ENCODE data around the gene ONECUT3. TPM values are rescaled to one million over a fixed set of nuclear protein-coding genes. Genes with fewer than 3 reads are reported as not detected.

The ONECUT3 gene
- total RNA-seq, 4 donors from 2014 or later: not detected

- Histone ChIP-seq H3K4me1 (peaks cover 3 to 24% (median 12%) of the 10 kb centered on the region in 4 donors), H3K36me3 (peaks cover 3 to 64% (median 48%) of the 10 kb centered on the region in 3 donors), H3K27ac (no peak overlapping the region), H3K9me3 (no peaks in the 10 kb centered on the region), H3K27me3 (no peaks in the 10 kb centered on the region), H3K4me3 (no peak overlapping the region)
- 81 to 91% methylated on average over 43 to 51 of the region's 61 CpGs for WGBS, 2 donors
- no peak for DNase-seq (ENCODE audit: low spot score in 2 of 2)
- TF ChIP-seq CTCF (IDR thresholded peaks at IDR 0.05) (no peak), POLR2A (IDR thresholded peaks at IDR 0.05) (no peak), EP300 (IDR thresholded peaks at IDR 0.05) (no peak)
These were observed 62.6 kb downstream of the ONECUT3 start for GRCh38 chr19:1815605-1816529.

GRCh38 chr19:1816530-1817298 lies 63.4 kb downstream of the ONECUT3 start:
- no peaks in the 10 kb centered on the region for H3K9me3 ChIP-seq
- no peak overlapping the region for H3K4me3 ChIP-seq
- no peak overlapping the region for H3K27ac ChIP-seq
- DNase-seq (ENCODE audit: low spot score in 2 of 2): no peak
- H3K36me3 ChIP-seq: peaks cover 3 to 73% (median 54%) of the 10 kb centered on the region in 3 donors
- TF ChIP-seq CTCF (IDR thresholded peaks at IDR 0.05) (no peak), EP300 (IDR thresholded peaks at IDR 0.05) (no peak), POLR2A (IDR thresholded peaks at IDR 0.05) (no peak)
- 91 to 93% methylated on average over 34 to 36 of the region's 36 CpGs for WGBS, 2 donors
- H3K27me3 ChIP-seq: no peaks in the 10 kb centered on the region
- peaks cover 3 to 19% (median 10%) of the 10 kb centered on the region in 4 donors for H3K4me1 ChIP-seq

- TF ChIP-seq POLR2A (IDR thresholded peaks at IDR 0.05) (no peak), EP300 (IDR thresholded peaks at IDR 0.05) (no peak), CTCF (IDR thresholded peaks at IDR 0.05) (no peak)
- 92 to 93% methylated on average over 12 to 24 of the region's 25 CpGs for WGBS, 2 donors
- H3K4me1 ChIP-seq: peaks cover 3 to 12% (median 7%) of the 10 kb centered on the region in 4 donors
These were observed 64.4 kb downstream of the ONECUT3 start for GRCh38 chr19:1817553-1818179.

GRCh38 chr19:1818549-1819195 lies 65.4 kb downstream of the ONECUT3 start:
- H3K9me3 ChIP-seq: no peaks in the 10 kb centered on the region
- no peak overlapping the region for H3K27ac ChIP-seq
- no peaks in the 10 kb centered on the region for H3K27me3 ChIP-seq
- DNase-seq (ENCODE audit: low spot score in 2 of 2): no peak
- H3K4me1 ChIP-seq: peaks cover 0 to 2% (median 0%) of the 10 kb centered on the region in 4 donors
- no peak for TF ChIP-seq POLR2A (IDR thresholded peaks at IDR 0.05)
- no peak for TF ChIP-seq CTCF (IDR thresholded peaks at IDR 0.05)
- TF ChIP-seq EP300 (IDR thresholded peaks at IDR 0.05): no peak
- H3K4me3 ChIP-seq: no peak overlapping the region
- H3K36me3 ChIP-seq: peaks cover 3 to 92% (median 65%) of the 10 kb centered on the region in 3 donors
- 85% methylated on average over 13 to 30 of the region's 33 CpGs for WGBS, 2 donors

More at GRCh38 chr19:1817553-1818179, 64.4 kb downstream of the ONECUT3 start:
- Histone ChIP-seq H3K27ac (no peak overlapping the region), H3K36me3 (peaks cover 3 to 82% (median 58%) of the 10 kb centered on the region in 3 donors), H3K9me3 (no peaks in the 10 kb centered on the region), H3K27me3 (no peaks in the 10 kb centered on the region), H3K4me3 (no peak overlapping the region)
- DNase-seq (ENCODE audit: low spot score in 2 of 2): no peak
